ENCODE measurements around the gene GRB14.

- no peak for TF ChIP-seq CTCF (IDR thresholded peaks at IDR 0.05)
- TF ChIP-seq RFX5 (IDR thresholded peaks at IDR 0.05; ENCODE audit: low read length) = no peak
- no peak for TF ChIP-seq RAD21 (IDR thresholded peaks at IDR 0.05; ENCODE audit: low read length)
- no peak for TF ChIP-seq USF2 (IDR thresholded peaks at IDR 0.05; ENCODE audit: borderline replicate concordance, low read depth, low read length)
Measured at GRCh38 chr2:164605295-164605694, 16.0 kb downstream of the GRB14 start.

Data from SK-N-SH (cell line).